Epithelial cell of alveolus of lung (primary cell): Measurements from ENCODE around the gene LSM11. TPM values are rescaled to one million over a fixed set of nuclear protein-coding genes. Genes with fewer than 3 reads are reported as not detected.

ENCODE experiments used
- total RNA-seq: library from RNA; depleted of rRNA; stranded (reverse); fragments of >200 nt; gene quantifications from 2 replicates; pipeline ENCODE4 v1.2.1, GENCODE V29; 2015

LSM11 gene
- total RNA-seq, result 2.3 and 4.3 TPM in 2 replicates

GRCh38 chr5:157743163-157744050 lies at the start of gene LSM11:
TSS of gene LSM11 (plus strand) at chr5:157743712. CDS start at chr5:157743751, 39 bp downstream.

GRCh38 chr5:157731272-157732129 lies 12.0 kb upstream of the LSM11 start, which contains the start of gene THG1L:
TSS of gene THG1L (plus strand) at chr5:157731420. CDS start at chr5:157731441, 21 bp downstream.

Other genes starting within 250 kb of the LSM11 start
- gene ADAM19, start 167.9 kb upstream of the LSM11 start, total RNA-seq, result 8.5 and 57.0 TPM in 2 replicates
- gene SOX30, start 91.3 kb upstream of the LSM11 start, total RNA-seq, result not detected in 2 replicates
- not detected in 2 replicates for gene C5orf52, start 72.2 kb upstream of the LSM11 start, total RNA-seq
- 15.2 and 17.7 TPM in 2 replicates for gene THG1L, start 12.3 kb upstream of the LSM11 start, total RNA-seq
- gene CLINT1, start 115.4 kb downstream of the LSM11 start, total RNA-seq, result 39.8 and 53.7 TPM in 2 replicates